B cell (primary cell): Measurements from ENCODE around the gene MFRP. TPM values are rescaled to one million over a fixed set of nuclear protein-coding genes. Genes with fewer than 3 reads are reported as not detected.

Experiments
- ATAC-seq: fragments of 200-7000 bp; cut with Tn5 transposase; one replicate; pipeline ENCODE4 v1.10.0; 2021; ENCODE audit warnings: low read depth, mild to moderate bottlenecking, moderate number of reproducible peaks, moderate library complexity
- CTCF ChIA-PET: fragments of 350-600 bp; sonication (Branson Sonifier 250); formaldehyde crosslinking; loops from one replicate; lab custom pipeline; 2021; ENCODE audit warnings: antibody characterized with exemption, inconsistent platforms; lab: Charles Lee
- POLR2A ChIA-PET: fragments of 350-600 bp; sonication (Branson Sonifier 250); formaldehyde crosslinking; loops from one replicate; lab custom pipeline; 2021; ENCODE audit warnings: antibody characterized with exemption; lab: Charles Lee
- DNase-seq: peaks from one replicate; pipeline ENCODE4 v3.0.0; 2013
- H2AFZ ChIP-seq: 2 replicates; pipeline ENCODE4 v1.6.1; 2012; ENCODE audit warnings: mild to moderate bottlenecking, low read depth, low read length; ENCODE audit not compliant: insufficient read depth, poor library complexity, severe bottlenecking
- H3K27ac ChIP-seq, 2 donors: 1 replicate in 1 of 2; 2 replicates in 1 of 2; pipeline ENCODE4 v1.5.1; 2012 to 2013; ENCODE audit warnings: low read length in 2 of 2, mild to moderate bottlenecking in 2 of 2, moderate library complexity in 1 of 2
- H3K27me3 ChIP-seq, 4 experiments: fragments of 200-600 bp in 1 of 4; sonication (generic) in 1 of 4; replicated peaks in 1 of 4; 1 replicate in 2 of 4; 2 replicates in 2 of 4; pipeline versions ENCODE4 v1.6.1 to v1.7.0; 2013 to 2016; ENCODE audit warnings: low read length in 3 of 4, mild to moderate bottlenecking in 2 of 4, mixed read lengths in 1 of 4, moderate library complexity in 1 of 4; ENCODE audit not compliant: insufficient read depth in 4 of 4, control insufficient read depth in 3 of 4; ENCODE audit errors: control extremely low read depth in 1 of 4
- H3K36me3 ChIP-seq, 2 experiments: replicated peaks in 1 of 2; 1 replicate in 1 of 2; 2 replicates in 1 of 2; pipeline versions ENCODE4 v1.6.1 to v1.7.1; 2013; ENCODE audit warnings: low read length in 1 of 2; ENCODE audit not compliant: insufficient read depth in 2 of 2, control insufficient read depth in 1 of 2; ENCODE audit errors: control extremely low read depth in 1 of 2, extremely low read depth in 1 of 2
- H3K4me1 ChIP-seq, 2 donors: fragments of 200-600 bp in 1 of 2; sonication (generic) in 1 of 2; 1 replicate in 1 of 2; 2 replicates in 1 of 2; pipeline versions ENCODE4 v1.5.1 to v1.6.1; 2013 to 2017; ENCODE audit warnings: low read length in 2 of 2; ENCODE audit not compliant: control insufficient read depth in 2 of 2, insufficient read depth in 2 of 2
- H3K4me2 ChIP-seq: replicated peaks from 2 replicates; pipeline ENCODE3; 2012; ENCODE audit warnings: mild to moderate bottlenecking, low read depth, low read length; ENCODE audit not compliant: poor library complexity, severe bottlenecking
- H3K4me3 ChIP-seq, 5 experiments: fragments of 200-600 bp in 1 of 5; sonication (generic) in 1 of 5; 1 replicate in 3 of 5; 2 replicates in 2 of 5; pipeline versions ENCODE4 v1.5.1 to v1.7.0; 2011 to 2016; ENCODE audit warnings: low read length in 4 of 5, mild to moderate bottlenecking in 4 of 5, low read depth in 2 of 5, control low read depth in 1 of 5, moderate library complexity in 1 of 5; ENCODE audit not compliant: insufficient read depth in 1 of 5; ENCODE audit errors: control extremely low read depth in 1 of 5, extremely low read depth in 1 of 5
- H3K79me2 ChIP-seq: fragments of 200-600 bp; sonication (generic); one replicate; pipeline ENCODE4 v1.6.0; 2016; ENCODE audit warnings: low read length; ENCODE audit not compliant: control insufficient read depth, insufficient read depth
- H3K9ac ChIP-seq: fragments of 200-600 bp; sonication (generic); 2 replicates; pipeline ENCODE4 v1.6.1; 2017; ENCODE audit warnings: mild to moderate bottlenecking, low read length, moderate library complexity
- H3K9me3 ChIP-seq, 3 donors: one replicate each; pipeline versions ENCODE4 v1.6.1 to v1.7.1; 2013; ENCODE audit warnings: low read length in 2 of 3; ENCODE audit not compliant: control insufficient read depth in 2 of 3, insufficient read depth in 1 of 3; ENCODE audit errors: control extremely low read depth in 1 of 3
- H4K20me1 ChIP-seq: 2 replicates; pipeline ENCODE4 v1.6.0; 2012; ENCODE audit warnings: mild to moderate bottlenecking, low read length; ENCODE audit not compliant: insufficient read depth, control insufficient read depth, poor library complexity, severe bottlenecking
- H3K27ac Mint-ChIP-seq: one replicate; pipeline ENCODE4 v1.8.0; 2021; ENCODE audit warnings: mixed read lengths
- H3K27me3 Mint-ChIP-seq: one replicate; pipeline ENCODE4 v1.8.0; 2021; ENCODE audit warnings: mixed read lengths
- H3K4me1 Mint-ChIP-seq: one replicate; pipeline ENCODE4 v1.8.0; 2021; ENCODE audit warnings: mixed read lengths
- H3K4me3 Mint-ChIP-seq: one replicate; pipeline ENCODE4 v1.8.0; 2021; ENCODE audit warnings: mixed read lengths
- H3K9me3 Mint-ChIP-seq: one replicate; pipeline ENCODE4 v1.8.0; 2022; ENCODE audit warnings: mixed read lengths; ENCODE audit not compliant: insufficient read depth
- CTCF ChIP-seq: fragments of 200-600 bp; IDR thresholded peaks from one replicate; pipeline ENCODE4 v1.8.0; 2022; ENCODE audit warnings: antibody characterized with exemption, mild to moderate bottlenecking
- EZH2 ChIP-seq: IDR thresholded peaks from 2 replicates; pipeline ENCODE4 v1.6.1; 2012; ENCODE audit warnings: borderline replicate concordance, low read depth, mild to moderate bottlenecking, moderate library complexity, low read length; ENCODE audit not compliant: insufficient read depth, poor library complexity, severe bottlenecking
- WGBS: methylation state at CpG from one replicate; pipeline ENCODE4 v1.1.5; 2013; ENCODE audit warnings: missing lambda C conversion rate; ENCODE audit not compliant: insufficient coverage; 5-methylcytosine and 5-hydroxymethylcytosine counted together
- intact Hi-C: fragments of 100-400 bp; cut with micrococcal nuclease; formaldehyde crosslinking; loops from one replicate; pipeline ENCODE4 v1.10.0; 2022
- polyA plus RNA-seq: library from polyadenylated mRNA; depleted of rRNA; stranded (reverse); fragments of >200 nt; gene quantifications from 2 replicates; pipeline ENCODE4 v1.2.3, GENCODE V29; 2012
- total RNA-seq, 2 donors: library from RNA; stranded (reverse); fragments of 120-200 nt in 1 of 2; gene quantifications; 1 replicate in 1 of 2; 2 replicates in 1 of 2; pipeline versions ENCODE4 v1.2.3 to v1.2.4, GENCODE V29; 2013 to 2022

MFRP gene
- total and polyA plus RNA-seq, 2 donors (not counting 1 experiment from before 2014, with no cell fraction given): not detected

GRCh38 chr11:119322360-119322739 lies 24.2 kb downstream of the MFRP start:
- no peak overlapping the region for H2AFZ ChIP-seq
- H3K4me2 ChIP-seq: peak overlapping the region; percentile 97
- no peaks in the 10 kb centered on the region for H3K79me2 ChIP-seq
- intact Hi-C loops: no loop called here
- TF ChIP-seq CTCF: no peak
- TF ChIP-seq EZH2: no peak
- H3K27ac ChIP-seq: no peak overlapping the region
- ATAC-seq: no peak
- no peak for DNase-seq
- Mint-ChIP-seq H3K4me3 (peak overlapping the region; percentile 87), H3K9me3 (no peaks in the 10 kb centered on the region), H3K27me3 (peaks cover 5% of the 10 kb centered on the region), H3K4me1 (peaks cover 27% of the 10 kb centered on the region), H3K27ac (no peak overlapping the region)
- no peaks in the 10 kb centered on the region for H4K20me1 ChIP-seq
- no peaks in the 10 kb centered on the region for H3K36me3 ChIP-seq
- H3K9me3 ChIP-seq: peaks cover 0 to 4% (median 0%) of the 10 kb centered on the region in 3 donors
- ChIA-PET CTCF (interaction anchor here (0.6 to 4.5 kb wide), 11 partner anchors 7 to 261 kb away, joined by 3 to 45 read pairs (median 5); partner anchors contain the start of gene CBL), POLR2A (interaction anchor here (0.6 to 1.1 kb wide), 3 partner anchors 12 to 425 kb away, joined by 3 read pairs; partner anchors contain the start of gene RNF26)
- H3K27me3 ChIP-seq: peaks cover 0 to 28% (median 8%) of the 10 kb centered on the region in 4 experiments
- H3K4me3 ChIP-seq: no peak overlapping the region
- H3K9ac ChIP-seq: no peak overlapping the region
- WGBS: 80% methylated on average over 1 of the region's 6 CpGs
- H3K4me1 ChIP-seq: peaks cover 9 to 28% of the 10 kb centered on the region in 2 donors
